ENCODE results near the gene PTDSS2. TPM values are rescaled to one million over a fixed set of nuclear protein-coding genes. Genes with fewer than 3 reads are reported as not detected.

PTDSS2 gene
- polyA plus RNA-seq, 2 of the 4 experiments (the other 2 are of a cell fraction) = 23.4 to 38.9 TPM

GRCh38 chr11:535519-536454, 85.7 kb downstream of the PTDSS2 start, which contains the start of gene HRAS (continued):
- peak; percentile 98 for TF ChIP-seq PBX3 (IDR thresholded peaks at IDR 0.05)
- TF ChIP-seq REST (IDR thresholded peaks at IDR 0.05) = no peak
- no peak for TF ChIP-seq HOXB5 (CRISPR knock-in tag; IDR thresholded peaks at IDR 0.05)
- TF ChIP-seq PHF8 (IDR thresholded peaks at IDR 0.05; ENCODE audit: borderline replicate concordance, low read depth) = peak; percentile 79
- TF ChIP-seq NPAS2 (CRISPR knock-in tag; IDR thresholded peaks at IDR 0.05; ENCODE audit: borderline replicate concordance) = no peak
- TF ChIP-seq NR3C1 (IDR thresholded peaks at IDR 0.05) = no peak
- no peak for TF ChIP-seq KDM5A (IDR thresholded peaks at IDR 0.05)

- DNase-seq (ENCODE audit: low read depth in 1 of 2, low spot score in 1 of 2) (peak; percentile 49 to 51), FAIRE-seq (no peak), ATAC-seq (0 out of 6 replicates have a peak, but pooled peaks of 1 of the 2 experiments have one; percentile 2)
- WGBS (ENCODE audit: missing lambda C conversion rate) = 84% methylated on average over 78 of the region's 93 CpGs
- Histone ChIP-seq H3K4me2 (peak within 1 kb of the TSS; percentile 89; the same call in 2 of the 3 replicates), H3K9me3 (no peaks in the 10 kb centered on the region), H3K4me1 (peaks cover 12% of the 10 kb centered on the region), H3K4me3 (no peak within 1 kb of the TSS), H3K27ac (peak within 1 kb of the TSS in 1 of 2 experiments; percentile 98; a peak in 3 of 6 replicates)
- CTCF ChIA-PET = interaction anchor here (1.3 to 5.8 kb wide), 2 partner anchors 7 to 18 kb away, joined by 4 to 40 read pairs; no protein-coding TSS in a partner anchor
- POLR2A ChIA-PET = no interaction called here
- TF ChIP-seq MAX (IDR thresholded peaks at IDR 0.05) = peak; percentile 40; the same call in 1 of the 2 replicates
- peak; percentile 44; the same call in 1 of the 2 replicates for TF ChIP-seq USF2 (IDR thresholded peaks at IDR 0.05)
- peak; percentile 58; the same call in 1 of the 2 replicates for TF ChIP-seq NPAS2 (CRISPR knock-in tag; IDR thresholded peaks at IDR 0.05; ENCODE audit: borderline replicate concordance)
- peak; percentile 60 for TF ChIP-seq BHLHE40 (IDR thresholded peaks at IDR 0.05; ENCODE audit: low read depth, low read length)
- no peak for TF ChIP-seq RFX5 (IDR thresholded peaks at IDR 0.05)
Measured at GRCh38 chr11:536841-537621, 87.0 kb downstream of the PTDSS2 start, which contains the start of gene LRRC56. Gene LRRC56 (plus strand): TSS chr11:537527. CDS start chr11:540685, 3,158 bp downstream.

GRCh38 chr11:537622-538430, 87.7 kb downstream of the PTDSS2 start:
- Histone ChIP-seq H3K27ac (no peak overlapping the region), H3K9me3 (no peaks in the 10 kb centered on the region), H3K4me2 (no peak overlapping the region), H3K4me3 (no peak overlapping the region), H3K4me1 (peaks cover 12% of the 10 kb centered on the region)
- TF ChIP-seq HEYL (CRISPR knock-in tag; IDR thresholded peaks at IDR 0.05) (no peak), MAFK (IDR thresholded peaks at IDR 0.05; ENCODE audit: partially characterized antibody) (peak; percentile 36)
- 86% methylated on average over 15 of the region's 19 CpGs for WGBS (ENCODE audit: missing lambda C conversion rate)
- ATAC-seq = no peak
- no peak for DNase-seq (ENCODE audit: low read depth in 1 of 2, low spot score in 1 of 2)
- CTCF ChIA-PET = interaction anchor here (1.3 kb wide), 1 partner anchor 20 kb away, joined by 3 read pairs; no protein-coding TSS in a partner anchor
- no peak for FAIRE-seq
- POLR2A ChIA-PET = no interaction called here
